ENCODE data around the gene PHACTR4.
"Not testable (repeated sequence)": the region's sequence is repeated elsewhere in the genome, so short reads cannot be mapped to it uniquely, and the experiment has no call there.

PHACTR4 gene

GRCh38 chr1:28541414-28542015 lies 172.0 kb downstream of the PHACTR4 start:
- H3K4me3 ChIP-seq (replicated peaks; ENCODE audit: insufficient read depth, low read length); H3K27ac ChIP-seq (replicated peaks); H3K27me3 ChIP-seq (ENCODE audit: insufficient read depth, poor library complexity, severe bottlenecking); DNase-seq (ENCODE audit: low read depth in 1 of 2, low spot score in 1 of 2): not testable (repeated sequence)
- TF ChIP-seq POLR2AphosphoS5 (IDR thresholded peaks at IDR 0.05; ENCODE audit: low read depth): peak; percentile 31; the same call in 1 of the 2 replicates

- TF ChIP-seq POLR2AphosphoS5 (IDR thresholded peaks at IDR 0.05; ENCODE audit: low read depth): no peak
- no peak for TF ChIP-seq CTCF (IDR thresholded peaks at IDR 0.05; ENCODE audit: insufficient read depth, low read length)
- no peak for TF ChIP-seq SPI1 (IDR thresholded peaks at IDR 0.05; ENCODE audit: borderline replicate concordance, low read depth)
- no peak for TF ChIP-seq GABPA (IDR thresholded peaks at IDR 0.05; ENCODE audit: low read depth)
- TF ChIP-seq REST (IDR thresholded peaks at IDR 0.05; ENCODE audit: insufficient replicate concordance, low read depth): no peak
- Histone ChIP-seq H3K4me3 (replicated peaks; ENCODE audit: insufficient read depth, low read length) (no peak overlapping the region), H3K27ac (replicated peaks) (no peak overlapping the region), H3K27me3 (ENCODE audit: insufficient read depth, poor library complexity, severe bottlenecking) (no peaks in the 10 kb centered on the region)
- DNase-seq (ENCODE audit: low read depth in 1 of 2, low spot score in 1 of 2): no peak
Measured at GRCh38 chr1:28545246-28545628, 175.7 kb downstream of the PHACTR4 start.

- no peak overlapping the region for H3K27ac ChIP-seq (replicated peaks)
Measured at GRCh38 chr1:28548318-28548717, 178.8 kb downstream of the PHACTR4 start.

More at GRCh38 chr1:28548318-28548717, 178.8 kb downstream of the PHACTR4 start:
- Histone ChIP-seq H3K27me3 (ENCODE audit: insufficient read depth, poor library complexity, severe bottlenecking) (no peaks in the 10 kb centered on the region), H3K4me3 (replicated peaks; ENCODE audit: insufficient read depth, low read length) (no peak overlapping the region)
- no peak for DNase-seq (ENCODE audit: low read depth in 1 of 2, low spot score in 1 of 2)
- TF ChIP-seq CTCF (IDR thresholded peaks at IDR 0.05; ENCODE audit: insufficient read depth, low read length) (no peak), POLR2AphosphoS5 (IDR thresholded peaks at IDR 0.05; ENCODE audit: low read depth) (no peak), REST (IDR thresholded peaks at IDR 0.05; ENCODE audit: insufficient replicate concordance, low read depth) (no peak), SPI1 (IDR thresholded peaks at IDR 0.05; ENCODE audit: borderline replicate concordance, low read depth) (no peak), GABPA (IDR thresholded peaks at IDR 0.05; ENCODE audit: low read depth) (no peak)

All from HL-60 (cell line).